Neural crest cell (in vitro differentiated cells): ENCODE measurements around the gene ACSM2B. TPM values are rescaled to one million over a fixed set of nuclear protein-coding genes. Genes with fewer than 3 reads are reported as not detected.
"Not testable (repeated sequence)": the region's sequence is repeated elsewhere in the genome, so short reads cannot be mapped to it uniquely, and the experiment has no call there.

Experiments
- DNase-seq: peaks from one replicate; pipeline ENCODE4 v3.0.0; 2021; ENCODE audit warnings: low read depth, mixed read lengths, low spot score
- H3K27ac Mint-ChIP-seq: one replicate; pipeline ENCODE4 v1.8.0; 2021; ENCODE audit warnings: mild to moderate bottlenecking, mixed read lengths; ENCODE audit not compliant: unreplicated experiment
- H3K27me3 Mint-ChIP-seq: 2 replicates; pipeline ENCODE4 v1.8.0; 2021; ENCODE audit warnings: low read depth, mild to moderate bottlenecking, mixed read lengths
- H3K36me3 Mint-ChIP-seq: 2 replicates; pipeline ENCODE4 v1.8.0; 2021; ENCODE audit warnings: low read depth, mild to moderate bottlenecking, mixed read lengths
- H3K4me1 Mint-ChIP-seq: 2 replicates; pipeline ENCODE4 v1.8.0; 2021; ENCODE audit warnings: mixed read lengths
- H3K4me3 Mint-ChIP-seq: one replicate; pipeline ENCODE4 v1.8.0; 2021; ENCODE audit warnings: mild to moderate bottlenecking, mixed read lengths
- H3K9me3 Mint-ChIP-seq: 2 replicates; pipeline ENCODE4 v1.8.0; 2021; ENCODE audit warnings: mixed read lengths
- total RNA-seq: library from RNA; stranded (reverse); gene quantifications from 2 replicates; pipeline ENCODE4 v1.2.1, GENCODE V29; 2021
- TF ChIP-seq, protein P1 (sequence below): fragments of 200-600 bp; sonication (generic); conservative IDR thresholded peaks from 2 replicates; pipeline ENCODE4 v1.5.0; 2021; ENCODE audit warnings: antibody characterized with exemption, mild to moderate bottlenecking

The ACSM2B gene
- total RNA-seq, 1 donor from 2014 or later = not detected

GRCh38 chr16:20598832-20599469 is 22.8 kb upstream of the ACSM2B start:
- Mint-ChIP-seq H3K27me3 (peaks cover 31% of the 10 kb centered on the region), H3K9me3 (no peaks in the 10 kb centered on the region), H3K36me3 (no peaks in the 10 kb centered on the region), H3K4me3 (no peak overlapping the region), H3K4me1 (no peaks in the 10 kb centered on the region), H3K27ac (no peak overlapping the region)
- TF ChIP-seq, protein P1, sequence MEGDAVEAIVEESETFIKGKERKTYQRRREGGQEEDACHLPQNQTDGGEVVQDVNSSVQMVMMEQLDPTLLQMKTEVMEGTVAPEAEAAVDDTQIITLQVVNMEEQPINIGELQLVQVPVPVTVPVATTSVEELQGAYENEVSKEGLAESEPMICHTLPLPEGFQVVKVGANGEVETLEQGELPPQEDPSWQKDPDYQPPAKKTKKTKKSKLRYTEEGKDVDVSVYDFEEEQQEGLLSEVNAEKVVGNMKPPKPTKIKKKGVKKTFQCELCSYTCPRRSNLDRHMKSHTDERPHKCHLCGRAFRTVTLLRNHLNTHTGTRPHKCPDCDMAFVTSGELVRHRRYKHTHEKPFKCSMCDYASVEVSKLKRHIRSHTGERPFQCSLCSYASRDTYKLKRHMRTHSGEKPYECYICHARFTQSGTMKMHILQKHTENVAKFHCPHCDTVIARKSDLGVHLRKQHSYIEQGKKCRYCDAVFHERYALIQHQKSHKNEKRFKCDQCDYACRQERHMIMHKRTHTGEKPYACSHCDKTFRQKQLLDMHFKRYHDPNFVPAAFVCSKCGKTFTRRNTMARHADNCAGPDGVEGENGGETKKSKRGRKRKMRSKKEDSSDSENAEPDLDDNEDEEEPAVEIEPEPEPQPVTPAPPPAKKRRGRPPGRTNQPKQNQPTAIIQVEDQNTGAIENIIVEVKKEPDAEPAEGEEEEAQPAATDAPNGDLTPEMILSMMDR = no peak
- DNase-seq = no peak

GRCh38 chr16:20595694-20596093 is 19.5 kb upstream of the ACSM2B start:
- H3K4me1 Mint-ChIP-seq, H3K9me3 Mint-ChIP-seq, H3K36me3 Mint-ChIP-seq, H3K27ac Mint-ChIP-seq, H3K4me3 Mint-ChIP-seq, DNase-seq: not testable (repeated sequence)
- H3K27me3 Mint-ChIP-seq = peaks cover 26% of the 10 kb centered on the region

DNA sequence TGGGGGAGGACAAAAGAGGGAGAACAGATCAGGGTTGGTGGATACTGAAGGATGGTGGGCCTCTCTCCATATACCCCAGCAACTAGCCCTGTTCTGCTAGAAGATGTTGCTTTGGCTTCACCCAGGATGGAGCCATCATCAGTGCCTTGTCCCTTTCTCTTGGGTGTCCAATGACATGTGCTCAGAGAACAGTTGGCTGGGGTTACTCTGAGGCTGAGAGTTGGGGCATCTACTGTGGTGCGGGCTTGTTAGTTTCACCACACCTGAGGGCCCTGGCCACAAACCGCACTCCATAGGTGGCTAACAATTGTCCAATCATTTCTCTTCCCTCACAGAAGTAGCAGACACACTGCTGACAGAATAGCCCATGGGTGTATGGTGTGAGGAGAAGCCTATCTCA is 18.9 kb upstream of the ACSM2B start:
- not testable (repeated sequence) for H3K4me1 Mint-ChIP-seq, H3K36me3 Mint-ChIP-seq, H3K27ac Mint-ChIP-seq, H3K4me3 Mint-ChIP-seq, DNase-seq, H3K9me3 Mint-ChIP-seq
- H3K27me3 Mint-ChIP-seq = peaks cover 22% of the 10 kb centered on the region

DNA sequence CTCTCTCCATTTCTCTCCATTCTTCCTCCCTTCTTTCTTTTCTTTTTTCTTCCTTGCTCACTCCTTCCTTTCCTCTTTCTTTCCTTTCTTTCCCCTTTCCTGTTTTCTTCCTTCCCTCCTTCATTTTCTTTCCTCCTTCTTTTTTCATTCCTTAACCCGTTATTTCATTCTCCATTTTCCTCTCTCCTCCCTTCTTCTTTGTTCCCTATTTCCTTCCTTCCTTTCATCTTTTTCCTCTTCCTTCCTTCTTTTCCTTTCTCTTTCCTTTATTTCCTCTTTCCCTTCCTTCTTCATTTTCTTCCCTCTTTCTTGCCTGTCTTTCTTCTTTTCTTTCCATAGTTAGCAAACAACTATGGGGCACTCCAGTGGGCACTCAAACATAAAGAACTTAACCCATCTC is 16.6 kb upstream of the ACSM2B start:
- H3K4me3 Mint-ChIP-seq, DNase-seq, H3K36me3 Mint-ChIP-seq, H3K27ac Mint-ChIP-seq, H3K9me3 Mint-ChIP-seq, H3K4me1 Mint-ChIP-seq: not testable (repeated sequence)
- H3K27me3 Mint-ChIP-seq = peaks cover 13% of the 10 kb centered on the region

DNA sequence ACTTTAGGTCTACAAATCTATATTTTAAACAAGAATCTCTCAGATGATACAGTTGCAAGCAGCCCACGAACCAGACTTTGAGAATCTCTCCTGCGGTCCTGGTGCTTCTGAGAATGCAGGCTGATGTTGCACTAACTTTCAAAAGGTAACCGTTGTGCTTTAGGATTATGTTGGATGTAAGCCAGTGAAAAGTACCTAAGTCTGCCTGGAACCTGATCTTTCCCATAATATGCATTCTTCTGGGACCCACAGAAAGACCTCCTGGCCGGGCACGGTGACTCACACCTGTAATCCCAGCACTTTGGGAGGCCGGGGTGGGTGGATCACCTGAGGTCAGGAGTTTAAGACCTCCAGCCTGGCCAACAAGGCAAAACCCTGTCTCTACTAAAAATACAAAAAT is 13.3 kb upstream of the ACSM2B start:
- not testable (repeated sequence) for DNase-seq

GRCh38 chr16:20587645-20588074 is 11.5 kb upstream of the ACSM2B start:
- not testable (repeated sequence) for DNase-seq, H3K27me3 Mint-ChIP-seq, H3K4me1 Mint-ChIP-seq, H3K9me3 Mint-ChIP-seq, H3K27ac Mint-ChIP-seq, H3K36me3 Mint-ChIP-seq, H3K4me3 Mint-ChIP-seq

More for the DNA sequence above, 13.3 kb upstream of the ACSM2B start:
- not testable (repeated sequence) for H3K9me3 Mint-ChIP-seq, H3K4me3 Mint-ChIP-seq, H3K36me3 Mint-ChIP-seq, H3K27me3 Mint-ChIP-seq, H3K27ac Mint-ChIP-seq, H3K4me1 Mint-ChIP-seq

DNA sequence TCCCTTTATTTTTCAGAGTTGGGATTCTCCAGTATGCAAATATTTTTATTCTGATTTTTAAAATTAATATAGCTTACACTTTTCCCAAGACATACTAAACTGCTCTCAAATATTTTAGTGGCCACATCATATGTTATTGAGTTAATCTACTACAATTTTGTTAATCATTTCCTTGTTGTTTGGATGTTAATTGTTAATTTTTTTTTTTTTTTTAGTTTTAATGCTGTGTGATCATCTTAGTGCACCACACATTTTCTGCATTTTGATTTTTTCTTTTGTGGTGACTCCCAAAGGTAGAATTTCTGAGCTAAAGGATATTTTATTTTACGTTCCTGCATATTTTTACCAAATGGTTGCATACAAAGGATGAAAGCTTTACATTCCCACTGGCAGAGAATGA is 10.5 kb upstream of the ACSM2B start:
- H3K27ac Mint-ChIP-seq, H3K4me3 Mint-ChIP-seq, H3K4me1 Mint-ChIP-seq, DNase-seq, H3K9me3 Mint-ChIP-seq, H3K36me3 Mint-ChIP-seq, H3K27me3 Mint-ChIP-seq: not testable (repeated sequence)

DNA sequence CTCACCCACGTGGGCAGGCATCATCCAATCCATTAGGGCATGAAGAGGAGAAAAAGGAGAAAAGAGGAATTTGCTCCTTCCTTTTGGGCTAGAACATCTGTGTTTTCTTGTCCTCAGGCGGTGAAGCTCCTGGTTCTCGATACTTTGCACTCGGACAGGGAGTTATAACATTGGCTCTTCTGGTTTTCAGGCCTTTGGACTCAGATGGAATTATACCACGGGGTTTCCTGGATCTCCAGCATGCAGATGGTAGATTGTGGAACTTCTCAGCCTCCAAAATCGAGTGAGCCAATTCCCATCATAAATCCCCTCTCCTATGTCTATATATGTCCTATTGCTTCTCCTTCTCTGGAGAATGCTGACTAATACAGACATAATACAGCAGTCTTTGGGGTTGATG is 9.9 kb upstream of the ACSM2B start:
- H3K27me3 Mint-ChIP-seq, DNase-seq, H3K9me3 Mint-ChIP-seq, H3K4me1 Mint-ChIP-seq, H3K27ac Mint-ChIP-seq, H3K4me3 Mint-ChIP-seq, H3K36me3 Mint-ChIP-seq: not testable (repeated sequence)

DNA sequence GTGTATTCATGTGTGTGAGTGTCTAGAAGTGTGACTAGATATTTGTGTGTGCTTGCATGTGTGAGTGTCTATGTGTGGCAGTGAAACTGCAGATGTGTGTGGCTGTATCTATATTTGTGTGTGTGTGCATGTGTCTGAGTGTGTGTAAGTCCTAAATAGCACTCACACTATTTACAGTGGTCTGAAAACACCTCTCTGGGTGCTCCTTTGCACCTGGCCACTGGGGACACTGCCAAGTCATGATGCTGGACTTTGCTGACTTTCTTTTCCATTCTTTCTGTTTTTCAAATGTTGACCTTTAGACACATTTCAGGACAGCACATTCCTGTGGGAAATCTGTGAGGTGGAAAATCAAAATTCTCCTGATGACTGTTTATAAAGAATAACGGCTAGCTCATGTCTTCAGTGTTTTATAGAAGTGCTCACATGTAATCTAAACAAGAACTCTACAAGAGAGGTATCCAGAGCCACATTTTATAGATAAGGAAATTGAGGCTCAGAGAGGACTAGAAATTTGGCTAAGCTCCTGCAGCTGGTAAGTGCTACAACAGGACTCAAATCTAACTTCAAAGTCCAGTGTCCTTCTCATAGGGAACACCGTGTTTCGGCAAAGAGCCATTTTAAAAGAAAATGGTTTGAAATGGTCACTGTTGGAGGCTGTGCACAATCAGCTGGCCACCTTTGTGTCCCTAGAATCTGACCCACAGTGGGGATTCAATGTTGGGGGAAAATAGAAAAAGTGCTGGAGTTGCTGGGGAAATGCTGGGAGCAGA is 4.5 kb upstream of the ACSM2B start:
- H3K36me3 Mint-ChIP-seq, H3K27ac Mint-ChIP-seq, DNase-seq, H3K4me3 Mint-ChIP-seq, H3K4me1 Mint-ChIP-seq, H3K9me3 Mint-ChIP-seq, H3K27me3 Mint-ChIP-seq: not testable (repeated sequence)

DNA sequence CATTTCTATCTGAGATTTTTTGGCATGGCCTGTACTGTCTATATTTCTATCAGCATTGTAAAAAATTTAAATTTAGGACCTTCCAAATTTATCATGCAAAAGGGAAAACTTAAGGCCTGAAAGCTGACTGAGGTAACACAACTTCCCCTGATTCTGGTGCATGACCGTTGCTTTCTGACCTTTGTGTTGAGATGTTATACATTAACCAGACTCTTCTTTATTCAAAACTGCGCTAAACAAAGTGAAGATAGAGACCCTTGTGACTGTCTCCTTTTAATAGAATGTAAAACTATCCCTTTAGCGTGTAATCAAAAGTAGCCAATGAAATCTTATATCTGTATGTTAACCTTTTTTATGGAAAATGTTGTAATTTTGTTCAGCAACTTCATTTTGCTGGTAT is 1.9 kb upstream of the ACSM2B start:
- H3K4me1 Mint-ChIP-seq, H3K27ac Mint-ChIP-seq, H3K36me3 Mint-ChIP-seq, H3K4me3 Mint-ChIP-seq, DNase-seq, H3K27me3 Mint-ChIP-seq, H3K9me3 Mint-ChIP-seq: not testable (repeated sequence)

- peaks cover 14% of the 10 kb centered on the region for H3K27me3 Mint-ChIP-seq
- not testable (repeated sequence) for H3K27ac Mint-ChIP-seq, H3K4me1 Mint-ChIP-seq, H3K36me3 Mint-ChIP-seq, H3K4me3 Mint-ChIP-seq, DNase-seq, H3K9me3 Mint-ChIP-seq
Observed at GRCh38 chr16:20569117-20569651, 7.0 kb downstream of the ACSM2B start.
